K562 (cell line): ENCODE data around the gene BAD. TPM values are rescaled to one million over a fixed set of nuclear protein-coding genes. Genes with fewer than 3 reads are reported as not detected.

Experiments
- ADNP ChIP-seq: fragments of 200-800 bp; sonication (Bioruptor generic); IDR thresholded peaks from 2 replicates; pipeline ENCODE4 v1.6.1; 2016; ENCODE audit warnings: missing genetic modification characterization, missing compliant biosample characterization
- DEAF1 ChIP-seq: fragments of 450-650 bp; formaldehyde crosslinking; IDR thresholded peaks from 2 replicates; pipeline ENCODE4 v1.4.0; 2020; ENCODE audit warnings: mild to moderate bottlenecking, moderate library complexity
- ETV1 ChIP-seq: fragments of 450-650 bp; conservative IDR thresholded peaks from 2 replicates; pipeline ENCODE4 v1.6.1; 2016; ENCODE audit warnings: missing genetic modification characterization, control low read depth, low read depth, missing compliant biosample characterization
- HDAC2 ChIP-seq: fragments of 450-650 bp; IDR thresholded peaks from 2 replicates; pipeline ENCODE4 v1.6.1; 2016; ENCODE audit warnings: mild to moderate bottlenecking
- IRF1 ChIP-seq: sonication (generic); formaldehyde crosslinking; IDR thresholded peaks from 2 replicates; pipeline ENCODE4 v1.8.0; 2022; ENCODE audit warnings: missing genetic modification reagents, mild to moderate bottlenecking, borderline replicate concordance
- KDM2B ChIP-seq: fragments of 250-450 bp; sonication (Bioruptor Pico); IDR thresholded peaks from 2 replicates; pipeline ENCODE4 v1.8.0; 2021; ENCODE audit warnings: mild to moderate bottlenecking, moderate library complexity
- MEIS2 ChIP-seq: fragments of 450-650 bp; IDR thresholded peaks from 2 replicates; pipeline ENCODE4 v1.6.1; 2014; ENCODE audit warnings: mild to moderate bottlenecking; ENCODE audit not compliant: partially characterized antibody
- MTA3 ChIP-seq: fragments of 450-650 bp; formaldehyde crosslinking; IDR thresholded peaks from 2 replicates; pipeline ENCODE4 v1.6.1; 2017; ENCODE audit warnings: mild to moderate bottlenecking, borderline replicate concordance
- NCOR1 ChIP-seq: fragments of 450-650 bp; IDR thresholded peaks from 2 replicates; pipeline ENCODE4 v1.6.1; 2016; ENCODE audit warnings: mild to moderate bottlenecking, moderate library complexity
- ZBED1 ChIP-seq: IDR thresholded peaks from 2 replicates; pipeline ENCODE4 v1.6.1; 2014
- ZNF134 ChIP-seq: fragments of 250-450 bp; sonication (Bioruptor Pico); conservative IDR thresholded peaks from 2 replicates; pipeline ENCODE4 v1.4.0; 2020
- ZNF146 ChIP-seq: IDR thresholded peaks from one replicate; pipeline ENCODE4 v1.6.1; 2018; ENCODE audit warnings: missing compliant biosample characterization; ENCODE audit not compliant: unreplicated experiment
- ZNF551 ChIP-seq: fragments of 250-450 bp; sonication (Bioruptor Pico); IDR thresholded peaks from 2 replicates; pipeline ENCODE4 v1.5.0; 2021; ENCODE audit warnings: mild to moderate bottlenecking, moderate library complexity
- polyA plus RNA-seq, 8 experiments: library from polyadenylated mRNA; depleted of rRNA in 4 of 8; stranded (reverse) in 5 of 8; unstranded in 3 of 8; fragments of >200 nt; fragmentation: Nextera tagmentation in 2 of 8; fragmentation: Illumina TruSeq in 1 of 8; extraction: Ambion mirVana in 2 of 8; extraction: Trizol in 1 of 8; gene quantifications; 2 replicates each; pipeline versions ENCODE4 v1.2.1 to v1.2.3, GENCODE V29; 2011 to 2014; ENCODE audit warnings: inconsistent platforms in 1 of 8, missing spikeins in 1 of 8
- total RNA-seq, 7 experiments: library from RNA; depleted of rRNA in 6 of 7; stranded (reverse); fragments of >200 nt in 6 of 7; fragmentation: Illumina TruSeq in 2 of 7; extraction: Trizol in 2 of 7; gene quantifications; 2 replicates each; pipeline versions ENCODE4 v1.2.1 to v1.2.3, GENCODE V29; 2011 to 2021; ENCODE audit warnings: low replicate concordance in 1 of 7
- TF ChIP-seq, protein P1 (sequence below): fragments of 250-450 bp; sonication (Bioruptor Pico); IDR thresholded peaks from 2 replicates; pipeline ENCODE4 v1.4.0; 2020; ENCODE audit warnings: mild to moderate bottlenecking, moderate library complexity
- TF ChIP-seq, protein P2 (sequence below): fragments of 450-650 bp; IDR thresholded peaks from 2 replicates; pipeline ENCODE4 v1.6.1; 2016; ENCODE audit warnings: missing biosample characterization, missing genetic modification characterization

The BAD gene
- total and polyA plus RNA-seq, 9 of the 15 experiments (the other 6 are each of a cell fraction or from before 2014, with no cell fraction given) = 0.61 to 45.6 (median 11.8) TPM

- no peak for TF ChIP-seq IRF1 (CRISPR knock-in tag)
- no peak for TF ChIP-seq ADNP (tag)
- 0 out of 2 replicates have a peak, but pooled peaks have one; percentile 51 for TF ChIP-seq ETV1 (tag)
- TF ChIP-seq, protein P1, sequence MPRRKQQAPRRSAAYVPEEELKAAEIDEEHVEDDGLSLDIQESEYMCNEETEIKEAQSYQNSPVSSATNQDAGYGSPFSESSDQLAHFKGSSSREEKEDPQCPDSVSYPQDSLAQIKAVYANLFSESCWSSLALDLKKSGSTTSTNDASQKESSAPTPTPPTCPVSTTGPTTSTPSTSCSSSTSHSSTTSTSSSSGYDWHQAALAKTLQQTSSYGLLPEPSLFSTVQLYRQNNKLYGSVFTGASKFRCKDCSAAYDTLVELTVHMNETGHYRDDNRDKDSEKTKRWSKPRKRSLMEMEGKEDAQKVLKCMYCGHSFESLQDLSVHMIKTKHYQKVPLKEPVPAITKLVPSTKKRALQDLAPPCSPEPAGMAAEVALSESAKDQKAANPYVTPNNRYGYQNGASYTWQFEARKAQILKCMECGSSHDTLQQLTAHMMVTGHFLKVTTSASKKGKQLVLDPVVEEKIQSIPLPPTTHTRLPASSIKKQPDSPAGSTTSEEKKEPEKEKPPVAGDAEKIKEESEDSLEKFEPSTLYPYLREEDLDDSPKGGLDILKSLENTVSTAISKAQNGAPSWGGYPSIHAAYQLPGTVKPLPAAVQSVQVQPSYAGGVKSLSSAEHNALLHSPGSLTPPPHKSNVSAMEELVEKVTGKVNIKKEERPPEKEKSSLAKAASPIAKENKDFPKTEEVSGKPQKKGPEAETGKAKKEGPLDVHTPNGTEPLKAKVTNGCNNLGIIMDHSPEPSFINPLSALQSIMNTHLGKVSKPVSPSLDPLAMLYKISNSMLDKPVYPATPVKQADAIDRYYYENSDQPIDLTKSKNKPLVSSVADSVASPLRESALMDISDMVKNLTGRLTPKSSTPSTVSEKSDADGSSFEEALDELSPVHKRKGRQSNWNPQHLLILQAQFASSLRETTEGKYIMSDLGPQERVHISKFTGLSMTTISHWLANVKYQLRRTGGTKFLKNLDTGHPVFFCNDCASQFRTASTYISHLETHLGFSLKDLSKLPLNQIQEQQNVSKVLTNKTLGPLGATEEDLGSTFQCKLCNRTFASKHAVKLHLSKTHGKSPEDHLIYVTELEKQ (CRISPR knock-in tag) = no peak
- TF ChIP-seq ZNF551 (CRISPR knock-in tag) = no peak
- TF ChIP-seq NCOR1 = 0 out of 2 replicates have a peak, but pooled peaks have one; percentile 54
- no peak for TF ChIP-seq KDM2B (CRISPR knock-in tag)
- TF ChIP-seq ZNF134 (CRISPR knock-in tag) = no peak
- no peak for TF ChIP-seq MEIS2
- TF ChIP-seq ZNF146 = no peak
- TF ChIP-seq MTA3 = no peak; the same call in 1 of the 2 replicates
- TF ChIP-seq, protein P2, sequence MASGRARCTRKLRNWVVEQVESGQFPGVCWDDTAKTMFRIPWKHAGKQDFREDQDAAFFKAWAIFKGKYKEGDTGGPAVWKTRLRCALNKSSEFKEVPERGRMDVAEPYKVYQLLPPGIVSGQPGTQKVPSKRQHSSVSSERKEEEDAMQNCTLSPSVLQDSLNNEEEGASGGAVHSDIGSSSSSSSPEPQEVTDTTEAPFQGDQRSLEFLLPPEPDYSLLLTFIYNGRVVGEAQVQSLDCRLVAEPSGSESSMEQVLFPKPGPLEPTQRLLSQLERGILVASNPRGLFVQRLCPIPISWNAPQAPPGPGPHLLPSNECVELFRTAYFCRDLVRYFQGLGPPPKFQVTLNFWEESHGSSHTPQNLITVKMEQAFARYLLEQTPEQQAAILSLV (tag) = no peak
- no peak for TF ChIP-seq DEAF1 (CRISPR knock-in tag)
- 0 out of 2 replicates have a peak, but pooled peaks have one; percentile 19 for TF ChIP-seq ZBED1
- no peak for TF ChIP-seq HDAC2
Observed at GRCh38 chr11:64305691-64306562, 21.5 kb upstream of the BAD start (continued).
